Measurements from ENCODE around the gene CAPN10.

DNA sequence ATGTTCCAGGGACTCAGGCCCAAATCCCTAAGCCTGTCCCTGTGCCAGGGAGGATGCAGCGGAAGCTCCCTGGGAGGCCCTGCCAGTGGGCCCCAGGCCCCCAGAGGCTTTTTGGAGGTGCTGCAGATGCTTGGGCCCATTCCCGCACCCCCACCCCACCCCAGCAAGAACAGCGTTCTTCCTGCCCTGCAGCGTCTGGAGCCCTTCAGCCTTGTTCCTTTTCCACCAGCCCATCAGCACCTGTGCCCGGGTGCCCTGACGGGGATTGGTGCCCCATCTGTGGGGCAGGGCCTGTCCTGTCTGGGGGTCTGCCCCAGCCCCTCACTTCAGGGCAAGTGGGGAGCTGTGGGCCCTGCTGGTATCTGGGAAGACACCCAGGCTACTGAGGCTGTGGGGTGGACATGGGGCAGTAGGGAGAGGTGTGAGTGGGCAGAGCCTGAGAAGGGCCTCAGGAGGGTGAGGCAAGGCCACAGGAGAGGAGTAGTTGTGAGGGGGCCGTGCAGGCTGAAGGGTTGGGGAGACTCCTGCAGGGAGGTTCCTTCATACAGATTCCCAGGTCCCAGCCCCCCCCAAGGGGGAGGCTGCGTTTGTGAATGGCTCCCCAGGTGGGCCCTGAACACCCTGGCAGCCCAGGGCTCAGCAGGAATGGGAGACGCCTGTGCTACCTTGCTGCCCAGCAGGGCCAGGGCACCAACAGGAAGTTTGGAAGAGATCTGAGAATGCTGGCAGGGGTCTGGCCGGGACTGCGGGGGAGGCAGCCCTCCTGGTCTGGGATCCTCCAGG is 15.8 kb upstream of the CAPN10 start:
- TF ChIP-seq EZH2 (IDR thresholded peaks at IDR 0.05; ENCODE audit: insufficient read depth, poor library complexity, severe bottlenecking): no peak
- TF ChIP-seq EZH2phosphoT487 (IDR thresholded peaks at IDR 0.05; ENCODE audit: insufficient read depth, low read depth): no peak

Data from GM23248 (cell line).